PFSK-1 (cell line): Measurements from ENCODE around the gene ELMO3.

Source experiments
- FOXP2 ChIP-seq: optimal IDR thresholded peaks from 2 replicates; pipeline ENCODE3; 2011; ENCODE audit warnings: borderline replicate concordance, control low read depth, inconsistent platforms; ENCODE audit not compliant: insufficient read depth; ENCODE audit errors: extremely low read length, extremely low read depth
- POLR2AphosphoS5 ChIP-seq: IDR thresholded peaks from 2 replicates; pipeline ENCODE4 v1.6.1; 2012; ENCODE audit warnings: low read depth, mild to moderate bottlenecking, control low read depth, low read length, moderate library complexity
- SIN3A ChIP-seq: IDR thresholded peaks from 2 replicates; pipeline ENCODE4 v1.6.1; 2012; ENCODE audit warnings: mild to moderate bottlenecking, low read length, moderate library complexity, borderline replicate concordance; ENCODE audit not compliant: insufficient read depth
- TAF1 ChIP-seq: IDR thresholded peaks from 2 replicates; pipeline ENCODE4 v1.6.1; 2012; ENCODE audit warnings: low read length, control low read depth, borderline replicate concordance; ENCODE audit not compliant: insufficient read depth
- TF ChIP-seq, protein P1 (sequence below), 2 experiments: IDR thresholded peaks; 2 replicates each; pipeline versions ENCODE4 v1.6.1 to v1.8.0; 2011 to 2012; ENCODE audit warnings: low read depth in 2 of 2, low read length in 2 of 2, control low read depth in 1 of 2, inconsistent platforms in 1 of 2, mild to moderate bottlenecking in 1 of 2, moderate library complexity in 1 of 2; ENCODE audit not compliant: insufficient read depth in 1 of 2

The ELMO3 gene

DNA sequence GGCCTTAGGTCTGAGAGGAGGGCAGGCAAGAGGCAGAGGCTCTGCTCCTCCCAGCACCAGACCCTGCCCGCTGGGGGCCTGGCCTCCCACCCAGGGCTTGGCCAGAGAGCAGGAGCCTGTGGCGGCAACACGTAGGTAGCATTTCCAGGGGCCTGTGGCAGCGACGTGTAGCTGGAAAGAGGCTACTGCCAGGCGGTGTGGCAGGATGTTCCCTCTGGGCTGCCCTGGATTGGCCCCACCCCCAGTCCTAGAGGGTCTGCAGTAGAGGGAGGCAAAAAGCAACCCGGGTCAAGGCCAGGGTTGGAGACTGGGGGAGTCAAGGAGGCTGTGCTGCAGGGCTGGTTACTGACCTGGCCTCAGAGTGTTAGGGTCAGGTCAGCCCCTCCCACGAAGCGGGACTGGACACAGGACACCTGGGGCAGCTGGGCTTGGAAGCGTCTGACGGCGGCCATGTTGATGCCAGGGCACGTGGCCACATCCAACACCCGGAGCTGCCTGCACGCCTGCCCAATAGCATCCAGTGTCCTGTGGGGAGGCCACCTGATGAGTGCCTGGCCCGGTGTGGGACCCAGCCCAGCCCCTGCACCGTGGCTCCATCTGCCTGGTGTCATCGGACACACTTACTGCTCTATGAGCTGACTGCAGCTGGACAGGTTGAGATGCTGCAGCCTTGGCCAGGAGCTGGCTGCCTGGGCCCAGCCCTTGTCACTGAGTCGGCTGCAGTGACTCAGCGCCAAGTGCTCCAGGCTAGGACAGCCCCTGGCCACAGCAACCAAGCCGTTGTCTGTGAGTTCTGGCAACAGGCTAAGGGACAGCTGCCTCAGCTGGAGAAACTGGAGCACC, 8.5 kb downstream of the ELMO3 start:
- TF ChIP-seq FOXP2 (no peak), POLR2AphosphoS5 (peak; percentile 24; the same call in 1 of the 2 replicates)

DNA sequence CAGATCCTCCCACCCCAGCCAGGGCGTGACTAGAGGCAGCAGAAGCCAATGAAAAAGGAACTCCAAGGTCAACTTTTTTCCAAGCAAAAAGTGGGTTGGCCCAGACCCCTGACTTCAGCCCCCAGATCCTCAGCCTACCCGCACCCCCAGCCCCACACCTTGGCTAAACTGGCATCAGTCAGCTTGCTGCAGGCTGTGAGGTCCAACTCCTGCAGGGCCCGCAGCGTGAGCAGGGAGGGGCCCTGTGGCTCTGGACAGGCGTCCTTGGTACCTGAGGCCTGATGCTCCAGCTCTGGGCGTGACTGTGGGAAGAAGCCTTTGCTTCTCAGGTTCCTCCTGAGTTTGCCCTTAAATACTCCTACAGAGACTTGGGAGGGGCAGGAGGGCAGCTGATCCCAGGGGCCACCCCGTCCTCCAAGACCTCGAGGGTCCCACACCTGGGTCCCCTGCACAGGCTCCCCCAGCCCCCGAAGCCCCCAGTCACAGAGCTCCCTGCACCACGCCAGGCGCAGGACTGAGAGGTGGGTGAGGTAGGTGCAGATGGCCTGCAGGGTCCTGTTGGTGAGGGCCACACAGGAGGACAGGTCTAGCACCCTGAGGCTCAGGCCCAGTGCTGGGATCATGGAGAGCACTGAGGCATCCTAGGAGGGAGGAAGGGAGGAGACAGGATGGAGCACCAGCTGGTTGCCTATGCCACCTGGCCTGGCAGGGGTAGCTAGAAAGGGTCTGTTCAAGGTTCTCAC, 9.4 kb downstream of the ELMO3 start:
- no peak for TF ChIP-seq POLR2AphosphoS5
- TF ChIP-seq TAF1, result no peak
- no peak for TF ChIP-seq SIN3A
- TF ChIP-seq, protein P1, sequence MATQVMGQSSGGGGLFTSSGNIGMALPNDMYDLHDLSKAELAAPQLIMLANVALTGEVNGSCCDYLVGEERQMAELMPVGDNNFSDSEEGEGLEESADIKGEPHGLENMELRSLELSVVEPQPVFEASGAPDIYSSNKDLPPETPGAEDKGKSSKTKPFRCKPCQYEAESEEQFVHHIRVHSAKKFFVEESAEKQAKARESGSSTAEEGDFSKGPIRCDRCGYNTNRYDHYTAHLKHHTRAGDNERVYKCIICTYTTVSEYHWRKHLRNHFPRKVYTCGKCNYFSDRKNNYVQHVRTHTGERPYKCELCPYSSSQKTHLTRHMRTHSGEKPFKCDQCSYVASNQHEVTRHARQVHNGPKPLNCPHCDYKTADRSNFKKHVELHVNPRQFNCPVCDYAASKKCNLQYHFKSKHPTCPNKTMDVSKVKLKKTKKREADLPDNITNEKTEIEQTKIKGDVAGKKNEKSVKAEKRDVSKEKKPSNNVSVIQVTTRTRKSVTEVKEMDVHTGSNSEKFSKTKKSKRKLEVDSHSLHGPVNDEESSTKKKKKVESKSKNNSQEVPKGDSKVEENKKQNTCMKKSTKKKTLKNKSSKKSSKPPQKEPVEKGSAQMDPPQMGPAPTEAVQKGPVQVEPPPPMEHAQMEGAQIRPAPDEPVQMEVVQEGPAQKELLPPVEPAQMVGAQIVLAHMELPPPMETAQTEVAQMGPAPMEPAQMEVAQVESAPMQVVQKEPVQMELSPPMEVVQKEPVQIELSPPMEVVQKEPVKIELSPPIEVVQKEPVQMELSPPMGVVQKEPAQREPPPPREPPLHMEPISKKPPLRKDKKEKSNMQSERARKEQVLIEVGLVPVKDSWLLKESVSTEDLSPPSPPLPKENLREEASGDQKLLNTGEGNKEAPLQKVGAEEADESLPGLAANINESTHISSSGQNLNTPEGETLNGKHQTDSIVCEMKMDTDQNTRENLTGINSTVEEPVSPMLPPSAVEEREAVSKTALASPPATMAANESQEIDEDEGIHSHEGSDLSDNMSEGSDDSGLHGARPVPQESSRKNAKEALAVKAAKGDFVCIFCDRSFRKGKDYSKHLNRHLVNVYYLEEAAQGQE (IDR thresholded peaks at IDR 0.05; ENCODE audit: insufficient read depth in 1 of 2, low read depth in 2 of 2, low read length in 2 of 2), result no peak
- TF ChIP-seq FOXP2, result no peak

DNA sequence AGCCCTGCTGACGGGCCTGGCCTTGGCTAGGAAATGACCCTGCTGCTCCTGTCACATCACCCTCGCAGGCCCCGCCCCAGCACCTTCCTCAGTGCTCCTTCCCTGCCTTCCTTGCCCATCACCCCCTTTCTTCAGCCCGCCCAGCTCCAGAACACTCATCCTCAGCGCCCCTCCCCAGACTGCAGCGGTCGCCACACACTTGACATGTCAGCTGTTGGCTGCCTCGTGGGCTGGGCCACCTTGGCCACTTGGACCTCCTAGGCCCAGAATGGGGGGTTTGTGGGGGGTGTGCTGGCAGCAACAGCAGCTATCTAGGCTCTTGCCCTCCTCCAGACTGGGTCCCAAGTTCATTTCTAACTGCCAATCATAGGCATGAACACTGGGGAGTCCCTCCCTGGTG, 10.6 kb downstream of the ELMO3 start:
- TF ChIP-seq, protein P1 (IDR thresholded peaks at IDR 0.05; ENCODE audit: insufficient read depth in 1 of 2, low read depth in 2 of 2, low read length in 2 of 2), result no peak
- TF ChIP-seq TAF1 (no peak), SIN3A (no peak), POLR2AphosphoS5 (no peak), FOXP2 (no peak)

DNA sequence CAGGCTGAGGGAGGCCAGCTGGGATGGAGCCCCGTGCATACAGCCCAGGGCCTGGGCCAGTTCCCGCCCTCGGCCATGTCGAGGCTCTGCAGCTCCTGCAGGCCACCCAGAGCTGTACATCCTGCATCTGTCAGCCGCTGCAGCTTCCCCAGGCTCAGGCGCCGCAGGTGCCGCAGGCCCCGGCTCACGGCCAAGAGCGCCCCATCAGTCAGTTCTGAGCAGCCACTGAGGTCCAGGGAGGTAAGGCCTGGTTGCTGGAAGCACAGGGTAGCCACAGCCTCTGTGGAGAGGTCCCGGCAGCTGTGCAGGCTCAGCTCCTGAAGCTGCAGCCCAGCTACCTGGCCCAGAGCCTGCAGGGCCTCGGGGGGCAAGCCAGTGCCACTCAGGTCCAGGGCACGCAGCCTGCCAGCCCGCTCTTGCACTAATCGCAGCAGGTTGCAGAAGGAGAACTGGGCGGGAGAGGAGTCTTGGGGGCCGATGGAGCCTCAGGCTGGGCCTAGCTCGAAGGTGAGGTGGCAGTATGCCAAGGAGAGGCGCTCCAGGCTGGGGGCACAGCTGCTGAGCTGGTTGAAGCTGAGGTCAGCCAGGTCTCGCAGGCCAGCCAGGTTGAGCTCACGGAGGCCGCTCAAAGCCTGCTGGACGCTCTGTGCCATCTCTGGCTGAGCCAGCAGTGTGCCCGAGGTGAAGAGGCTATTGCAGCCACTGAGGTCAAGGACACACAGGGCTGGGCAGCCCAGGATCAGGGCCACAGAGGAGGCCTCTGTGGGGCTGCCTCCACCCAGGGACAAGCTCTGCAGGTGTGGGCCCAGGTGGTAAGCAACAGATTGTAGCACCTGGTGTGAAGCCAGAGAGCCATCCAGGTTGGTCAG, 11.4 kb downstream of the ELMO3 start:
- no peak for TF ChIP-seq POLR2AphosphoS5
- TF ChIP-seq, protein P1 (IDR thresholded peaks at IDR 0.05; ENCODE audit: insufficient read depth in 1 of 2, low read depth in 2 of 2, low read length in 2 of 2), result no peak
- TF ChIP-seq TAF1, result no peak

DNA sequence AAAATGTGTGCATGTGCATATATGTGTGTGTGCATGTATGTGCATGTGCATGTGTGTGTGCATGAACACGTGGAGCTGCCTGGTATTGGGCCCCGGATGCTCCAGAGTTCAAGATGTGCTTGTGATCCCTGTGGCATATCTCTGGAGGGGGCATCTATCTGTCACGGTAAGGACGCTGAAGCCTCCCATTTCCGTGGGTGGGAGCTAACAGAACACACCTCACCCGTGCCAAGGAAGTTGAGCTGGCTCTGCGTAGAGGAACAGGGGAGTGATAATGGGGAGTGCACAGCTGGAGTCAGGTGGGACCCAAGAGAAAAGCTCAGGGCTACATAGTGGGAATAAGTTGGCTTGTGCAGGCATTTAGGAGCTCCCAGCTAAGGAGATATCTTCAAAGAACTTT, 12.7 kb downstream of the ELMO3 start:
- TF ChIP-seq FOXP2 (no peak), SIN3A (no peak), TAF1 (no peak), POLR2AphosphoS5 (no peak)
- TF ChIP-seq, protein P1 (IDR thresholded peaks at IDR 0.05; ENCODE audit: insufficient read depth in 1 of 2, low read depth in 2 of 2, low read length in 2 of 2), result no peak
